ENCODE results near the gene DRD4. TPM values are rescaled to one million over a fixed set of nuclear protein-coding genes. Genes with fewer than 3 reads are reported as not detected.
A peak's percentile ranks its signal among the peaks of the same experiment; 100 is the strongest.

The DRD4 gene
- total RNA-seq, result 1 to 10 TPM in 1 of 4 donors, under 1 TPM in 2, not detected in 1; 0.26 to 1.0 (median 0.29) TPM
- 0.14 TPM for polyA plus RNA-seq
- long read RNA-seq, donor 1, partial matches to known transcripts, result 0 of 1 reads
- long read RNA-seq, donor 1, other reads (novel, unspliced or antisense), result 1 of 1 reads
- long read RNA-seq, donor 2, result 0 reads
- long read RNA-seq, donor 3, result 0 reads
- long read RNA-seq, donor 4, result 0 reads

GRCh38 chr11:636511-637332 is at the start of gene DRD4:
Gene DRD4, plus strand, starts transcription at chr11:637269. Its CDS starts 36 bp downstream, at chr11:637305.
- peaks cover 10% of the 10 kb centered on the region for H3K4me1 ChIP-seq (ENCODE audit: control insufficient read depth, insufficient read depth, low read length)
- peak within 1 kb of the TSS; percentile 8 for H3K4me3 ChIP-seq (ENCODE audit: low read length)
- H3K9me3 ChIP-seq (ENCODE audit: control insufficient read depth, low read length), result no peaks in the 10 kb centered on the region
- no peak within 1 kb of the TSS for H3K27ac ChIP-seq (ENCODE audit: low read length)
- no peaks in the 10 kb centered on the region for H3K27me3 ChIP-seq (ENCODE audit: control insufficient read depth, insufficient read depth)
- ATAC-seq, result peak; percentile 54 to 55
- WGBS, result 10% methylated on average over 100 of the region's 100 CpGs
- intact Hi-C loops (cut with DNase I), result no loop called here
- peak in 2 of 3 donors; percentile 56 to 70 for DNase-seq

- Histone ChIP-seq H3K27me3 (ENCODE audit: control insufficient read depth, insufficient read depth) (no peaks in the 10 kb centered on the region), H3K27ac (ENCODE audit: low read length) (no peak overlapping the region), H3K9me3 (ENCODE audit: control insufficient read depth, low read length) (no peaks in the 10 kb centered on the region), H3K4me1 (ENCODE audit: control insufficient read depth, insufficient read depth, low read length) (no peaks in the 10 kb centered on the region), H3K4me3 (ENCODE audit: low read length) (no peak overlapping the region)
- DNase-seq (peak in 1 of 3 donors; percentile 14), ATAC-seq (no peak)
- WGBS, result 87% methylated on average over 8 of the region's 8 CpGs
- intact Hi-C loops (cut with DNase I), result no loop called here
Observed at GRCh38 chr11:587546-587945, 49.5 kb upstream of the DRD4 start.

- WGBS, result 75% methylated on average over 6 of the region's 6 CpGs
- Histone ChIP-seq H3K4me1 (ENCODE audit: control insufficient read depth, insufficient read depth, low read length) (no peaks in the 10 kb centered on the region), H3K27me3 (ENCODE audit: control insufficient read depth, insufficient read depth) (no peaks in the 10 kb centered on the region), H3K4me3 (ENCODE audit: low read length) (no peak overlapping the region), H3K9me3 (ENCODE audit: control insufficient read depth, low read length) (no peaks in the 10 kb centered on the region), H3K27ac (ENCODE audit: low read length) (no peak overlapping the region)
- peak; percentile 30 to 68 for ATAC-seq
- peak in 1 of 3 donors; percentile 32 for DNase-seq
- intact Hi-C loops (cut with DNase I), result no loop called here
Observed at GRCh38 chr11:587978-588380, 49.1 kb upstream of the DRD4 start.

DNA sequence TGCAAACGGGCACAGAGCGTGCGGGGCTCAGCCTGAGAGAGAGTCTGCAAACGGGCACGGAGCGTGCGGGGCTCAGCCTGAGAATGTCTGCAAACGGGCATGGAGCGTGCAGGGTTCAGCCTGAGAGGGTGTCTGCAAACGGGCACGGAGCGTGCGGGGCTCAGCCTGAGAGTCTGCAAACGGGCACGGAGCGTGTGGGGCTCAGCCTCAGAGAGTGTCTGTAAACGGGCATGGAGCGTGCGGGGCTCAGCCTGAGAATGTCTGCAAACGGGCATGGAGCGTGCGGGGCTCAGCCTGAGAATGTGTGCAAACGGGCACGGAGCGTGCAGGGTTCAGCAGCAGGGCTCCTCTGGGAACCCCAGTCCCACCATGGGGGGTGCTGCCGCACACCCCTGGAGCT is 47.3 kb upstream of the DRD4 start:
- H3K4me1 ChIP-seq (ENCODE audit: control insufficient read depth, insufficient read depth, low read length), result no peaks in the 10 kb centered on the region
- WGBS, result 94% methylated on average over 26 of the region's 26 CpGs
- no peak overlapping the region for H3K4me3 ChIP-seq (ENCODE audit: low read length)
- H3K27ac ChIP-seq (ENCODE audit: low read length), result no peak overlapping the region
- no peaks in the 10 kb centered on the region for H3K9me3 ChIP-seq (ENCODE audit: control insufficient read depth, low read length)
- intact Hi-C loops (cut with DNase I), result no loop called here
- ATAC-seq (no peak), DNase-seq (peak in 1 of 3 donors; percentile 34)
- H3K27me3 ChIP-seq (ENCODE audit: control insufficient read depth, insufficient read depth), result no peaks in the 10 kb centered on the region

DNA sequence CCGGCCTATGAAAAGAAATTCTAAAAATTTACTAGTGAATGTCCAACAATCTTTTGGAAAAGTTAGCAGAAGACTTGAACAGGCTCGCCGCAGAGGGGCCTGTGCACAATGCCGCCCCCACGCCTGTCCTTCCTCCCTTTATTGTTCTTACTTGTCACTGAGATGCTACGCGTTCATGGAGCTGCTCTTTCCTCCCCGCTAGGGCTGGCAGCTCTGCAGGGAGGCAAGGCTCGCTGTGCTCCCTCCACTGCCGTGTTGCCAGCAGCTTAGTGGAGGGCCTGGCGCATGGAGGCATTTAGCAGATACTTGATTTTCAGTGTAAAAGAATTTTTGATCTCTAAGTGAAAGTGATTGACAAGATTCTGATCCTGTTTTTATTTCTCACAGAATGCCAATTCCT is 46.1 kb upstream of the DRD4 start:
- DNase-seq, result no peak
- intact Hi-C loops (cut with DNase I), result no loop called here
- Histone ChIP-seq H3K27ac (ENCODE audit: low read length) (no peak overlapping the region), H3K27me3 (ENCODE audit: control insufficient read depth, insufficient read depth) (no peaks in the 10 kb centered on the region), H3K4me1 (ENCODE audit: control insufficient read depth, insufficient read depth, low read length) (no peaks in the 10 kb centered on the region), H3K9me3 (ENCODE audit: control insufficient read depth, low read length) (no peaks in the 10 kb centered on the region), H3K4me3 (ENCODE audit: low read length) (no peak overlapping the region)
- no peak for ATAC-seq
- 75% methylated on average over 11 of the region's 11 CpGs for WGBS

GRCh38 chr11:592501-592900 is 44.6 kb upstream of the DRD4 start:
- ATAC-seq (no peak), DNase-seq (peak in 1 of 3 donors; percentile 45)
- 96% methylated on average over 22 of the region's 22 CpGs for WGBS
- H3K4me1 ChIP-seq (ENCODE audit: control insufficient read depth, insufficient read depth, low read length), result no peaks in the 10 kb centered on the region
- no peaks in the 10 kb centered on the region for H3K9me3 ChIP-seq (ENCODE audit: control insufficient read depth, low read length)
- no peaks in the 10 kb centered on the region for H3K27me3 ChIP-seq (ENCODE audit: control insufficient read depth, insufficient read depth)
- intact Hi-C loops (cut with DNase I), result no loop called here
- H3K27ac ChIP-seq (ENCODE audit: low read length), result no peak overlapping the region
- no peak overlapping the region for H3K4me3 ChIP-seq (ENCODE audit: low read length)

DNA sequence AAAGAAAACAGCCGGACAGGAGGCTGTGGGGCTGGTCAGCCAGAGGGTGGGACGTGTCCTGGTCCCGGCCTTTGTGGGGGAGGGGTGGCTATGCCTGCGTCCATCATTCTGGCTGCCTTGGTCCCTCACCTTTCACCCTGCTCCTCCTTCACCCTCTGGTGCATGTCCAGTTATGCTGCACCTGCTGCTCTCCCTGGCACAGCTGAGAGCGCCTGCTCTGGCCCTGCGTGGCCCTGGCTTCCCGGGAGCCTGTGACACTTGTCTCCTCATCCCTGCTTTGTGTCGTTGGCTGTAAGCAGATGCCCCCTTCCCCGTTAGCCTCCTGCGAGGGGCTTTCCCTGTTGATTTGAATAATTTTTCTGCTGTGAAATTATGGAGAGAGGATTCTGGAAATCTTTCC is 44.2 kb upstream of the DRD4 start:
- Histone ChIP-seq H3K4me3 (ENCODE audit: low read length) (no peak overlapping the region), H3K9me3 (ENCODE audit: control insufficient read depth, low read length) (no peaks in the 10 kb centered on the region), H3K4me1 (ENCODE audit: control insufficient read depth, insufficient read depth, low read length) (no peaks in the 10 kb centered on the region), H3K27me3 (ENCODE audit: control insufficient read depth, insufficient read depth) (no peaks in the 10 kb centered on the region), H3K27ac (ENCODE audit: low read length) (no peak overlapping the region)
- intact Hi-C loops (cut with DNase I), result no loop called here
- 89% methylated on average over 10 of the region's 10 CpGs for WGBS
- ATAC-seq (no peak), DNase-seq (peak in 1 of 3 donors; percentile 39)

GRCh38 chr11:593347-593746 is 43.7 kb upstream of the DRD4 start:
- no peak overlapping the region for H3K4me3 ChIP-seq (ENCODE audit: low read length)
- H3K9me3 ChIP-seq (ENCODE audit: control insufficient read depth, low read length), result no peaks in the 10 kb centered on the region
- DNase-seq (peak in 1 of 3 donors; percentile 36), ATAC-seq (no peak)
- no peak overlapping the region for H3K27ac ChIP-seq (ENCODE audit: low read length)
- 93% methylated on average over 21 of the region's 21 CpGs for WGBS
- no peaks in the 10 kb centered on the region for H3K27me3 ChIP-seq (ENCODE audit: control insufficient read depth, insufficient read depth)
- intact Hi-C loops (cut with DNase I), result no loop called here
- no peaks in the 10 kb centered on the region for H3K4me1 ChIP-seq (ENCODE audit: control insufficient read depth, insufficient read depth, low read length)

- Histone ChIP-seq H3K27me3 (ENCODE audit: control insufficient read depth, insufficient read depth) (no peaks in the 10 kb centered on the region), H3K27ac (ENCODE audit: low read length) (no peak overlapping the region), H3K9me3 (ENCODE audit: control insufficient read depth, low read length) (no peaks in the 10 kb centered on the region), H3K4me3 (ENCODE audit: low read length) (no peak overlapping the region), H3K4me1 (ENCODE audit: control insufficient read depth, insufficient read depth, low read length) (no peaks in the 10 kb centered on the region)
- ATAC-seq (peak in 1 of 2 donors; percentile 4), DNase-seq (peak in 1 of 3 donors; percentile 32)
- WGBS, result 91% methylated on average over 10 of the region's 10 CpGs
- intact Hi-C loops (cut with DNase I), result no loop called here
Observed at GRCh38 chr11:595400-595799, 41.7 kb upstream of the DRD4 start.

DNA sequence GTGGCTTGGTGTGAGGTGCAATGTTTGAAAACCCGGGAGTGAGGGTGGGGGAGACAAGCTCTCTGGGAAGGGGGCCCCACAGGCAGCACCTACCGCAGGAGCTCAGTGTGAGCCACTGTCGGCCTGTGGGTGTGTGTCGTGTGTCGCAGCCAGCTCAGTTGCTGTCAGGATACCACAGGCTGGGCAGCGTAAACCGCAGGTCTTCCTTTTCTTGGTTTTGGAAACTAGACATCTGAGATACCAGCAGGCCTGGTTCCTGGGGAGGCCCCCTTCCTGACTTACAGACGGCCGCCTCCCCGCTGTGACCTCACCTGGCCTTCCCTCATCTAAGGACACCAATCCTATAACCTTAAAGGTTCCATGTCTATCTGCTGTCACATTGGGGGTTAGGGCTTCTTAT is 40.7 kb upstream of the DRD4 start:
- peak in 1 of 3 donors; percentile 21 for DNase-seq
- Histone ChIP-seq H3K4me1 (ENCODE audit: control insufficient read depth, insufficient read depth, low read length) (no peaks in the 10 kb centered on the region), H3K27me3 (ENCODE audit: control insufficient read depth, insufficient read depth) (no peaks in the 10 kb centered on the region), H3K4me3 (ENCODE audit: low read length) (no peak overlapping the region), H3K9me3 (ENCODE audit: control insufficient read depth, low read length) (no peaks in the 10 kb centered on the region), H3K27ac (ENCODE audit: low read length) (no peak overlapping the region)
- intact Hi-C loops (cut with DNase I), result no loop called here
- WGBS, result 87% methylated on average over 10 of the region's 10 CpGs
- ATAC-seq, result no peak

- H3K4me1 ChIP-seq (ENCODE audit: control insufficient read depth, insufficient read depth, low read length), result no peaks in the 10 kb centered on the region
- 89% methylated on average over 29 of the region's 29 CpGs for WGBS
- no peak overlapping the region for H3K27ac ChIP-seq (ENCODE audit: low read length)
- DNase-seq, result peak in 2 of 3 donors; percentile 35 to 63
- intact Hi-C loops (cut with DNase I), result no loop called here
- peak; percentile 9 to 13 for ATAC-seq
- no peaks in the 10 kb centered on the region for H3K27me3 ChIP-seq (ENCODE audit: control insufficient read depth, insufficient read depth)
- H3K9me3 ChIP-seq (ENCODE audit: control insufficient read depth, low read length), result no peaks in the 10 kb centered on the region
- H3K4me3 ChIP-seq (ENCODE audit: low read length), result no peak overlapping the region
Observed at GRCh38 chr11:597166-597725, 39.8 kb upstream of the DRD4 start.

All from right cardiac atrium (tissue), 5 donors.